ENCODE measurements around the gene HSP90AB1.

The HSP90AB1 gene

GRCh38 chr6:44276667-44277640, 30.1 kb downstream of the HSP90AB1 start:
- Histone ChIP-seq H3K4me3 (ENCODE audit: low read length) (no peak overlapping the region), H3K36me3 (ENCODE audit: insufficient read depth, low read depth, low read length) (no peaks in the 10 kb centered on the region), H3K9me3 (ENCODE audit: insufficient read depth, low read depth, low read length) (no peaks in the 10 kb centered on the region), H3K4me1 (ENCODE audit: insufficient read depth, low read length) (no peaks in the 10 kb centered on the region; the same call in 1 of the 2 replicates), H3K27me3 (ENCODE audit: insufficient read depth, low read length) (peaks cover 76% of the 10 kb centered on the region), H3K9ac (ENCODE audit: low read depth, low read length) (no peak overlapping the region), H3K27ac (ENCODE audit: low read length) (no peak overlapping the region)

GRCh38 chr6:44277763-44278162, 30.9 kb downstream of the HSP90AB1 start:
- H3K9me3 ChIP-seq (ENCODE audit: insufficient read depth, low read depth, low read length), result no peaks in the 10 kb centered on the region
- H3K4me1 ChIP-seq (ENCODE audit: insufficient read depth, low read length), result no peaks in the 10 kb centered on the region
- peaks cover 73% of the 10 kb centered on the region for H3K27me3 ChIP-seq (ENCODE audit: insufficient read depth, low read length)
- H3K27ac ChIP-seq (ENCODE audit: low read length), result no peak overlapping the region
- H3K4me3 ChIP-seq (ENCODE audit: low read length), result no peak overlapping the region
- no peak overlapping the region for H3K9ac ChIP-seq (ENCODE audit: low read depth, low read length)
- H3K36me3 ChIP-seq (ENCODE audit: insufficient read depth, low read depth, low read length), result no peaks in the 10 kb centered on the region

DNA sequence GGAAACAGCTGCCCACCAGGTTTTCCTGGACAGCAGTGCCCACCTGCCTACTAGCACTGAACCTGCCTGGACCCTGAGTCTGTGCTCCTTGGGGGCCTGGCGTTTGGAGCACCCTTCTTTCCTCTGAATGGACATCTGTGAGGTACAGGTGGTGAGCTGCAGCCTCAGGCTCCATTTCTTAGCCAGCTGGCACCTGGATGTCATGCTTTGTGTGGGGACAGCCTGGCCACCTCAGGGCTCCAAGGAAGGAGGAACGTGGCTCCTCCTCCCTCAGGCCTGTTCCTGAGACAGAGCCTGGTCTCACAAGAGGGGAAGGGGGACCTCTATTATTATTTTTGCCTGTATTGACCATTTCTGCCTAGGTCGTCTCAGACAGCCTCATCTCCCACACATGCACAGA, 31.4 kb downstream of the HSP90AB1 start:
- Histone ChIP-seq H3K9ac (ENCODE audit: low read depth, low read length) (no peak overlapping the region), H3K9me3 (ENCODE audit: insufficient read depth, low read depth, low read length) (no peaks in the 10 kb centered on the region), H3K27ac (ENCODE audit: low read length) (no peak overlapping the region), H3K4me1 (ENCODE audit: insufficient read depth, low read length) (no peaks in the 10 kb centered on the region), H3K27me3 (ENCODE audit: insufficient read depth, low read length) (peaks cover 72% of the 10 kb centered on the region), H3K36me3 (ENCODE audit: insufficient read depth, low read depth, low read length) (no peaks in the 10 kb centered on the region), H3K4me3 (ENCODE audit: low read length) (no peak overlapping the region)

DNA sequence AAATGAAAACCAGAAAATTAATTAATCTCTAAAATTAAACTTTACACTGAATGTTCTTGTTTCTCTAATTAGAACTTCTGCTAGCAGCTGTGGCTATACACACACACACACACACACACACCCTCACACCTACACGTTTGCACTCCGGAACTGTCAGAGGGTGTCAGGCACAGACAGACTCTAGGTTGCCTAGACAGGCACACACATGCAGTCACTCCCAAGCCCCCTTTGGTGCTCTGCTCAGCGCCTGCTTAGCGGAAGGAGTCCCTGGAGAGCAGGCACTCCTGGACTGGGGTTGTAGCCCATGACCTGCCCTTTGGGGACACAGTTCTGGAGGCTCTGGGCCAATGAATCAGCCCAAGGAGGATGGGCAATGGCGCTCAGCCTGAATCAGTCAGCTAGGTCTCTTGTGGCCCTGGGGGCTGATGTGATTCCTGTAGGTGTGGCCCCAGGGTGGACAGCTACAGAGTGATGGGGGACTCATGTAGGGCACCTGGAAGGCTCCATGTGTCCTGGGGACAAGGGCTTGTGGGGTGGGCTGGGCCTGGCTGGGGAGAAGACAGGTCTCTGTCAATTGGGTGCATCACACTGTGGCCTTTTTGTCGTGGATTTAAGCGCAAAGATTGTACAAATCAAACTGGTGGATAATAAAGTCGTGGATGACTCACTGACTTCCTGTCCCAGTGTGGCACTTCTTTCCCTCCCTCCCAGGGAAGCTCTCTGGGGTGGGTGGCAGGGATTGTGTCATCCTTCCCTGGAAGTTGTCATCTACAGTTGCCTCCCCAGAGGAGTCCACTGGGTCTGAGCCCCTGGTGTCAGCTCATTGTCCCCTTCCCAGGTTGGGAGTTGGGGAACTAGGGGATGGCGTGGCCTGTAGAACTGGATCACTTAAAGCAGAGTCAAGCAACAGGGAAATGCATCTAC, 32.1 kb downstream of the HSP90AB1 start:
- no peaks in the 10 kb centered on the region for H3K9me3 ChIP-seq (ENCODE audit: insufficient read depth, low read depth, low read length)
- no peak overlapping the region for H3K9ac ChIP-seq (ENCODE audit: low read depth, low read length)
- peaks cover 76% of the 10 kb centered on the region for H3K27me3 ChIP-seq (ENCODE audit: insufficient read depth, low read length)
- H3K4me1 ChIP-seq (ENCODE audit: insufficient read depth, low read length), result no peaks in the 10 kb centered on the region
- H3K36me3 ChIP-seq (ENCODE audit: insufficient read depth, low read depth, low read length), result no peaks in the 10 kb centered on the region
- no peak overlapping the region for H3K27ac ChIP-seq (ENCODE audit: low read length)
- H3K4me3 ChIP-seq (ENCODE audit: low read length), result no peak overlapping the region

DNA sequence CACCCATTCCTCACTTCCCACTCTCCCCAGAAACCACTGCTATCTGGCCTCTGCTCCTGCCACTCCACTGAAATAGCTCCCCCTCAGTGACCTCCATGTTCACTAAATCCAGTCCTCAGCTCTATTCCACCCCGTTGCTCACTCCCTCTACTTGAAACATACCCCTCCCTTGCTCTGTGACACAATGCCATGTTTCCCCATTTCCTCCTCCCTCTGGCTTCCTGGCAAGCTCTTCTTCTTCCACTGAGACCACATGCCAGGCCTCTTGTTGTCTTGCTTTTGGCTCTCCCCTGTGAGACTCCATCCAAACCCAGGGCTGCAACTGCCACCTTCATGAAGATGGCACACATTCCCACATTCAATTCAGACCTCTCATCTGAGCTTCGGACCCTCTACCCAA, 37.2 kb downstream of the HSP90AB1 start:
- peaks cover 73% of the 10 kb centered on the region for H3K27me3 ChIP-seq (ENCODE audit: insufficient read depth, low read length)
- no peaks in the 10 kb centered on the region for H3K9me3 ChIP-seq (ENCODE audit: insufficient read depth, low read depth, low read length)
- H3K4me3 ChIP-seq (ENCODE audit: low read length), result no peak overlapping the region

GRCh38 chr6:44284867-44285266, 38.0 kb downstream of the HSP90AB1 start:
- Histone ChIP-seq H3K27me3 (ENCODE audit: insufficient read depth, low read length) (peaks cover 71% of the 10 kb centered on the region), H3K4me1 (ENCODE audit: insufficient read depth, low read length) (no peaks in the 10 kb centered on the region), H3K9me3 (ENCODE audit: insufficient read depth, low read depth, low read length) (no peaks in the 10 kb centered on the region), H3K4me3 (ENCODE audit: low read length) (no peak overlapping the region), H3K36me3 (ENCODE audit: insufficient read depth, low read depth, low read length) (no peaks in the 10 kb centered on the region), H3K9ac (ENCODE audit: low read depth, low read length) (no peak overlapping the region), H3K27ac (ENCODE audit: low read length) (no peak overlapping the region)

More for the DNA sequence above, 37.2 kb downstream of the HSP90AB1 start:
- no peaks in the 10 kb centered on the region for H3K36me3 ChIP-seq (ENCODE audit: insufficient read depth, low read depth, low read length)
- H3K27ac ChIP-seq (ENCODE audit: low read length), result no peak overlapping the region
- H3K4me1 ChIP-seq (ENCODE audit: insufficient read depth, low read length), result no peaks in the 10 kb centered on the region
- H3K9ac ChIP-seq (ENCODE audit: low read depth, low read length), result no peak overlapping the region

DNA sequence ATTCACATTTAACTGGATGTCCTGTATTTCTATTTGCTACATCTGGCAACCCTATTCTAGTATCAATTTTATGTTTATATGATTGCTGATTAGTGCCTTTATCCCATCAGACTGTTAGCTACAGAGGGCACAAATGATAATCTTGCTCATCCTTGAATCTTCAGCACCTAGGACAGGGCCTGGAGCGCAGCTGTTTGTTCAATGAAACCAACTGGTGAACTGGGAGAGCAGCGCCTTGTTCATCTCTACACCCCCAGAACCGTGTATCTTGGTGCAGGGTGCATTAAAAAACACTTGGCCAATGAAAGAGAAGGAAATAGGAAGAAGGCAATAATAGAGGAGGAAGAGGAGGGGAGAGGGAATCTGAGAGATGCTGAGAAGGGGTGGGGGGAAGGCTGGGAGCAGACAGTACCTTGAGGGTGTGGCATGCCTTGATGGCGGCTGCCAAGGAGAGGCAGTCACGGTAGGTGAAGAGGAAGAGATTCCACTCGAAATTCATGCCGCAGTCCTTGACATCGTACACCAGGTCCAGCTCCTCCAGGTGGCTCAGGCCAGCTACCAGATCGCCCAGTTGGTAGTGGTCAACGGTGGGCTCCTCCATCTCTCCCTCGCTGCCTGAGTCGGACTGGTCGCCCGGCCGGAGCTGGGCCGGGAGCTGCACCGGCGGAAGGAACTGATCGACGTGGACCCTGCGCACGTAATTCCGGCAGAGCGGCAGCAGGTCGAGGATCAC, 38.8 kb downstream of the HSP90AB1 start:
- no peak overlapping the region for H3K9ac ChIP-seq (ENCODE audit: low read depth, low read length)
- no peaks in the 10 kb centered on the region for H3K9me3 ChIP-seq (ENCODE audit: insufficient read depth, low read depth, low read length)
- H3K36me3 ChIP-seq (ENCODE audit: insufficient read depth, low read depth, low read length), result no peaks in the 10 kb centered on the region
- H3K27me3 ChIP-seq (ENCODE audit: insufficient read depth, low read length), result peaks cover 76% of the 10 kb centered on the region
- H3K27ac ChIP-seq (ENCODE audit: low read length), result no peak overlapping the region
- no peak overlapping the region for H3K4me3 ChIP-seq (ENCODE audit: low read length)
- H3K4me1 ChIP-seq (ENCODE audit: insufficient read depth, low read length), result no peaks in the 10 kb centered on the region

GRCh38 chr6:44286285-44286565, 39.3 kb downstream of the HSP90AB1 start:
- Histone ChIP-seq H3K9ac (ENCODE audit: low read depth, low read length) (no peak overlapping the region), H3K36me3 (ENCODE audit: insufficient read depth, low read depth, low read length) (no peaks in the 10 kb centered on the region), H3K27me3 (ENCODE audit: insufficient read depth, low read length) (peaks cover 81% of the 10 kb centered on the region)

GRCh38 chr6:44286747-44287146, 39.8 kb downstream of the HSP90AB1 start:
- H3K9ac ChIP-seq (ENCODE audit: low read depth, low read length), result no peak overlapping the region
- no peak overlapping the region for H3K27ac ChIP-seq (ENCODE audit: low read length)
- H3K9me3 ChIP-seq (ENCODE audit: insufficient read depth, low read depth, low read length), result no peaks in the 10 kb centered on the region
- H3K27me3 ChIP-seq (ENCODE audit: insufficient read depth, low read length), result peaks cover 86% of the 10 kb centered on the region
- no peaks in the 10 kb centered on the region for H3K36me3 ChIP-seq (ENCODE audit: insufficient read depth, low read depth, low read length)
- no peaks in the 10 kb centered on the region for H3K4me1 ChIP-seq (ENCODE audit: insufficient read depth, low read length)
- H3K4me3 ChIP-seq (ENCODE audit: low read length), result no peak overlapping the region

More at GRCh38 chr6:44286285-44286565, 39.3 kb downstream of the HSP90AB1 start:
- H3K4me3 ChIP-seq (ENCODE audit: low read length), result no peak overlapping the region
- H3K27ac ChIP-seq (ENCODE audit: low read length), result no peak overlapping the region
- H3K9me3 ChIP-seq (ENCODE audit: insufficient read depth, low read depth, low read length), result no peaks in the 10 kb centered on the region
- no peaks in the 10 kb centered on the region for H3K4me1 ChIP-seq (ENCODE audit: insufficient read depth, low read length)

- H3K36me3 ChIP-seq (ENCODE audit: insufficient read depth, low read depth, low read length), result no peaks in the 10 kb centered on the region
- H3K4me3 ChIP-seq (ENCODE audit: low read length), result no peak overlapping the region
- H3K27me3 ChIP-seq (ENCODE audit: insufficient read depth, low read length), result peaks cover 74% of the 10 kb centered on the region
- no peak overlapping the region for H3K9ac ChIP-seq (ENCODE audit: low read depth, low read length)
- H3K4me1 ChIP-seq (ENCODE audit: insufficient read depth, low read length), result no peaks in the 10 kb centered on the region
- H3K27ac ChIP-seq (ENCODE audit: low read length), result no peak overlapping the region
- no peaks in the 10 kb centered on the region for H3K9me3 ChIP-seq (ENCODE audit: insufficient read depth, low read depth, low read length)
Measured at GRCh38 chr6:44289726-44290260, 42.9 kb downstream of the HSP90AB1 start.

DNA sequence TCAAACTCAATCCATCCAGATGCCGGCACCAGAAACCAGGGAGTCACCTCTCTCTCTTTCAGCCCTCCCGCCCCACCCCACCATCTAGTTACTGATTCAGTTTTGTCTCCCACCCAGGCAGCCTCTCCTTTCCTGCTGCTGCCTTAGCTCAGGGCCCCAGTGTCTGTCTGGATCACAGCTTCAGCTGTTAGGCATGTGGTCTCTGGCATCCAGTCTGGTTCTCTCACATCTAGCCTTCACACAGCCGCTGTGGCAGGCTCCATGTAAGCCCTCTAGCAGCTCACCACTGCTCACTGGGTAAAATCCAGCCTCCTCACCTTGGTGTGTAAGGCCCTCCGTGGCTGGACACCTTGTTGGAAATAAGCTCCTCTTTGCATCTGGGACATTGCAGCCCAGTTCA, 44.9 kb downstream of the HSP90AB1 start:
- H3K27me3 ChIP-seq (ENCODE audit: insufficient read depth, low read length), result peaks cover 76% of the 10 kb centered on the region

More for the DNA sequence above, 44.9 kb downstream of the HSP90AB1 start:
- Histone ChIP-seq H3K9me3 (ENCODE audit: insufficient read depth, low read depth, low read length) (no peaks in the 10 kb centered on the region), H3K9ac (ENCODE audit: low read depth, low read length) (no peak overlapping the region), H3K4me3 (ENCODE audit: low read length) (no peak overlapping the region), H3K36me3 (ENCODE audit: insufficient read depth, low read depth, low read length) (no peaks in the 10 kb centered on the region), H3K27ac (ENCODE audit: low read length) (no peak overlapping the region), H3K4me1 (ENCODE audit: insufficient read depth, low read length) (no peaks in the 10 kb centered on the region; the same call in 1 of the 2 replicates)
